Liver (tissue), 9 donors: ENCODE data around the gene SLC41A1. TPM values are rescaled to one million over a fixed set of nuclear protein-coding genes. Genes with fewer than 3 reads are reported as not detected.

ENCODE experiments used
- DNase-seq: peaks from one replicate; pipeline ENCODE4 v3.0.0-alpha.2; 2017; ENCODE audit warnings: low spot score
- H3K27ac ChIP-seq, 2 donors: one replicate each; pipeline ENCODE4 v1.7.0; 2013; ENCODE audit warnings: inconsistent platforms in 2 of 2, low read length in 2 of 2, control low read depth in 1 of 2, low read depth in 1 of 2, mild to moderate bottlenecking in 1 of 2
- H3K27me3 ChIP-seq, 4 donors: one replicate each; pipeline versions ENCODE4 v1.6.1 to v1.7.0; 2013; ENCODE audit warnings: low read length in 3 of 4, inconsistent platforms in 1 of 4, mild to moderate bottlenecking in 1 of 4, moderate library complexity in 1 of 4; ENCODE audit not compliant: control insufficient read depth in 4 of 4, insufficient read depth in 4 of 4
- H3K36me3 ChIP-seq, 4 donors: one replicate each; pipeline versions ENCODE4 v1.6.1 to v1.7.0; 2013; ENCODE audit warnings: low read length in 3 of 4, mild to moderate bottlenecking in 3 of 4, low read depth in 1 of 4, moderate library complexity in 1 of 4; ENCODE audit not compliant: control insufficient read depth in 4 of 4, insufficient read depth in 3 of 4
- H3K4me1 ChIP-seq, 4 donors: one replicate each; pipeline versions ENCODE4 v1.6.1 to v1.7.0; 2013; ENCODE audit warnings: low read length in 3 of 4, mild to moderate bottlenecking in 3 of 4, moderate library complexity in 1 of 4; ENCODE audit not compliant: control insufficient read depth in 4 of 4, insufficient read depth in 4 of 4
- H3K4me3 ChIP-seq, 3 donors: one replicate each; pipeline versions ENCODE4 v1.6.1 to v1.7.0; 2013; ENCODE audit warnings: low read length in 3 of 3, control low read depth in 1 of 3, low read depth in 1 of 3, mild to moderate bottlenecking in 1 of 3
- H3K9ac ChIP-seq, 2 donors: one replicate each; pipeline ENCODE4 v1.7.0; 2013; ENCODE audit warnings: low read length in 2 of 2, mild to moderate bottlenecking in 2 of 2, moderate library complexity in 2 of 2, control low read depth in 1 of 2, low read depth in 1 of 2
- H3K9me3 ChIP-seq, 4 donors: one replicate each; pipeline versions ENCODE4 v1.6.1 to v1.7.0; 2013; ENCODE audit warnings: low read length in 3 of 4; ENCODE audit not compliant: control insufficient read depth in 4 of 4
- ATF3 ChIP-seq: IDR thresholded peaks from 2 replicates; pipeline ENCODE4 v1.6.1; 2016; ENCODE audit warnings: antibody characterized with exemption
- EGR1 ChIP-seq, 2 donors: IDR thresholded peaks; 2 replicates each; pipeline ENCODE4 v1.6.1; 2016 to 2018; ENCODE audit warnings: antibody characterized with exemption in 2 of 2, low read depth in 2 of 2
- GABPA ChIP-seq, 2 donors: IDR thresholded peaks in 1 of 2; conservative IDR thresholded peaks in 1 of 2; 2 replicates each; pipeline ENCODE4 v1.6.1; 2016; ENCODE audit warnings: antibody characterized with exemption in 2 of 2, mild to moderate bottlenecking in 1 of 2, moderate library complexity in 1 of 2
- HNF4G ChIP-seq: IDR thresholded peaks from 2 replicates; pipeline ENCODE4 v1.6.1; 2016; ENCODE audit warnings: antibody characterized with exemption
- MAX ChIP-seq: IDR thresholded peaks from 2 replicates; pipeline ENCODE4 v1.6.1; 2016; ENCODE audit warnings: antibody characterized with exemption
- RAD21 ChIP-seq, 2 donors: IDR thresholded peaks; 2 replicates each; pipeline ENCODE4 v1.6.1; 2016; ENCODE audit warnings: antibody characterized with exemption in 2 of 2, mild to moderate bottlenecking in 2 of 2
- REST ChIP-seq: IDR thresholded peaks from 2 replicates; pipeline ENCODE4 v1.6.1; 2016; ENCODE audit warnings: antibody characterized with exemption, mild to moderate bottlenecking
- RXRA ChIP-seq, 2 donors: IDR thresholded peaks; 2 replicates each; pipeline ENCODE4 v1.6.1; 2017 to 2018; ENCODE audit warnings: antibody characterized with exemption in 2 of 2, mild to moderate bottlenecking in 1 of 2
- YY1 ChIP-seq: IDR thresholded peaks from 2 replicates; pipeline ENCODE4 v1.6.1; 2016; ENCODE audit warnings: antibody characterized with exemption, mild to moderate bottlenecking
- WGBS: extraction: QIAGEN DNeasy Blood & Tissue Kit; methylation state at CpG from one replicate; pipeline ENCODE4 v1.1.7; 2013; 5-methylcytosine and 5-hydroxymethylcytosine counted together
- polyA plus RNA-seq, 2 donors: library from polyadenylated mRNA; stranded (reverse) in 1 of 2; unstranded in 1 of 2; fragments of 200-250 nt in 1 of 2; fragments of >200 nt in 1 of 2; fragmentation: Nextera tagmentation in 1 of 2; extraction: Ambion mirVana in 1 of 2; gene quantifications; one replicate each; pipeline versions ENCODE4 v1.2.1 to v1.2.3, GENCODE V29; 2013 to 2015
- total RNA-seq, 2 donors: library from RNA; depleted of rRNA; stranded (reverse); fragments of >200 nt; gene quantifications; one replicate each; pipeline ENCODE4 v1.2.3, GENCODE V29; 2014
- donor health status: healthy.
- donor health status: healthy.
- donor health status: healthy.
- donor health status: healthy.
- donor health status: healthy.

SLC41A1 gene
- total and polyA plus RNA-seq, 4 donors: 2.6 to 9.1 (median 4.1) TPM

DNA sequence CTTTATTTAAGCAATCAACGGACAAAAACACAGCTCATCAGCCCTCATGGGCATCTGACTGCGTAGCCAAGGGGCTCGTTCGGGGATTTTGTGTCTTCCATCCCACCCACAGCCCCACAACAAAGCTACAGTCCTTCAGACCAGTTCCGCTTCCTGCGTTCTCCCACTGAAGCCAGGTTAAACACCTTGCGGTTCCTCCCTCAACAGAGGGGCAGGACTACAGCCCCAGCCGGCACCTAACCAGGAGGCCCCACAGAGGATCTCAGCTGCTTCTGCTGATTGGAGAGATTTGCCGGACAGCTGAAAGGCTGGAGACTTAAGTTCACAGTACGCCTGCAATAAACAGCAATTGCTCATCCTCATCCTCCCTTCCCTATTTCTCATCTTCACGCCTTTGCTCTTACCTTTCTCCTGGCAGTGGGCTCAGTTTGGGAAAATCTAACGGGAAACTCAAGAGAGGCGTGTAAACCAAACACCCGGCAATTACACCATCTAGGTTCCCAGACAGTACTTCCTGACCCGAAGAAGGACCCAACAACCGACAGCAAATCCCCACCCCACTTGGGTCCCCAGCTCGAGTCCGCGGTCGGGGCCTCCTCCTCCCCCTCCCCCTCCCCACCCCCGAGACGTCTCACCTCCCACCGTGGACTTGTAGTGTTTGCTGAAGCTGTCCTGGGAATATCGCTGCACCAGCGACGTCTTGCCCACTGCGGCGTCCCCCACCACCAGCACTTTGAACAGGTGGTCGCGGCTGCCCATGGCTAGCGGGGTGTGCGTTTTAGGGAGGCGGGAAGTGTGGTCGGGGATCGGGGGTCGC lies 38.6 kb downstream of the SLC41A1 start:
- H3K27ac ChIP-seq: peak overlapping the region; percentile 33 to 60
- peak; percentile 41 for DNase-seq
- TF ChIP-seq YY1 (no peak), RAD21 (IDR thresholded peaks at IDR 0.05) (peak in 1 of 2 donors; percentile 7), REST (no peak)
- peaks cover 0 to 9% (median 4%) of the 10 kb centered on the region in 4 donors for H3K36me3 ChIP-seq
- no peaks in the 10 kb centered on the region for H3K27me3 ChIP-seq
- peak overlapping the region; percentile 58 to 92 (median 89) for H3K4me3 ChIP-seq
- peaks cover 0 to 6% (median 5%) of the 10 kb centered on the region in 4 donors for H3K4me1 ChIP-seq
- H3K9ac ChIP-seq: peak overlapping the region; percentile 36 to 57
- no peaks in the 10 kb centered on the region for H3K9me3 ChIP-seq
- WGBS: 21% methylated on average over 36 of the region's 36 CpGs

GRCh38 chr1:205772607-205773032 lies 40.4 kb downstream of the SLC41A1 start:
- 93% methylated on average over 2 of the region's 2 CpGs for WGBS
- Histone ChIP-seq H3K36me3 (peaks cover 0 to 9% (median 4%) of the 10 kb centered on the region in 4 donors), H3K4me3 (no peak overlapping the region), H3K9me3 (no peaks in the 10 kb centered on the region), H3K9ac (no peak overlapping the region), H3K27ac (no peak overlapping the region), H3K27me3 (no peaks in the 10 kb centered on the region), H3K4me1 (peaks cover 0 to 6% (median 5%) of the 10 kb centered on the region in 4 donors)
- no peak for DNase-seq
- TF ChIP-seq EGR1 (IDR thresholded peaks at IDR 0.05; ENCODE audit: low read depth in 2 of 2): no peak
- no peak for TF ChIP-seq GABPA (IDR thresholded peaks at IDR 0.05 in 1 of 2, conservative IDR thresholded peaks at IDR 0.05 in 1 of 2)
- TF ChIP-seq REST: no peak
- no peak for TF ChIP-seq ATF3
- no peak for TF ChIP-seq HNF4G
- TF ChIP-seq MAX: no peak
- TF ChIP-seq RAD21 (IDR thresholded peaks at IDR 0.05): no peak
- no peak for TF ChIP-seq RXRA (IDR thresholded peaks at IDR 0.05)
